ENCODE data around the gene OLIG3. TPM values are rescaled to one million over a fixed set of nuclear protein-coding genes. Genes with fewer than 3 reads are reported as not detected.

OLIG3 gene
- total RNA-seq, 1 experiment from 2014 or later: not detected

GRCh38 chr6:137514418-137514817 lies 20.2 kb upstream of the OLIG3 start:
- Histone ChIP-seq H3K4me3 (no peak overlapping the region), H3K9me2 (ENCODE audit: insufficient read depth) (no peaks in the 10 kb centered on the region), H3F3A (ENCODE audit: insufficient read depth, low read depth) (no peaks in the 10 kb centered on the region), H4K20me1 (ENCODE audit: insufficient read depth) (no peaks in the 10 kb centered on the region), H3K4me1 (replicated peaks; ENCODE audit: insufficient read depth) (no peaks in the 10 kb centered on the region), H3K79me2 (ENCODE audit: low read depth) (no peaks in the 10 kb centered on the region), H3K9me3 (ENCODE audit: insufficient read depth, low read depth) (no peaks in the 10 kb centered on the region), H3K27ac (no peak overlapping the region), H3K4me2 (no peak overlapping the region), H3K36me3 (ENCODE audit: low read depth) (no peaks in the 10 kb centered on the region), H2AFZ (no peak overlapping the region), H3K27me3 (ENCODE audit: insufficient read depth, low read depth) (peaks cover 56% of the 10 kb centered on the region)
- ChIA-PET POLR2A (ENCODE audit: unreplicated experiment) (no interaction called here), CTCF (no interaction called here)
- intact Hi-C loops (cut with micrococcal nuclease; ENCODE audit: unreplicated experiment): no loop called here
- no peak for DNase-seq
- TF ChIP-seq EZH2 (IDR thresholded peaks at IDR 0.05; ENCODE audit: low read depth) (no peak), CTCF (conservative IDR thresholded peaks at IDR 0.05) (no peak)
- no TSS peak for BruUV-seq (replicated peaks)

GRCh38 chr6:137512757-137513605 lies 18.8 kb upstream of the OLIG3 start:
- no peak overlapping the region for H3K27ac ChIP-seq
- H3K4me3 ChIP-seq: no peak overlapping the region
- DNase-seq: no peak
- ChIA-PET POLR2A (ENCODE audit: unreplicated experiment) (no interaction called here), CTCF (interaction anchor here (0.5 kb wide), 1 partner anchor 185 kb away, joined by 5 read pairs; no protein-coding TSS in a partner anchor)
- peaks cover 55% of the 10 kb centered on the region for H3K27me3 ChIP-seq (ENCODE audit: insufficient read depth, low read depth)
- no peaks in the 10 kb centered on the region for H3K9me2 ChIP-seq (ENCODE audit: insufficient read depth)
- no peak for TF ChIP-seq CTCF (conservative IDR thresholded peaks at IDR 0.05)
- no peaks in the 10 kb centered on the region for H3K79me2 ChIP-seq (ENCODE audit: low read depth)
- H3K4me1 ChIP-seq (replicated peaks; ENCODE audit: insufficient read depth): no peaks in the 10 kb centered on the region
- no peaks in the 10 kb centered on the region for H3K9me3 ChIP-seq (ENCODE audit: insufficient read depth, low read depth)
- intact Hi-C loops (cut with micrococcal nuclease; ENCODE audit: unreplicated experiment): no loop called here
- no peak overlapping the region for H3K4me2 ChIP-seq
- H2AFZ ChIP-seq: no peak overlapping the region
- no TSS peak for BruUV-seq (replicated peaks)
- no peaks in the 10 kb centered on the region for H4K20me1 ChIP-seq (ENCODE audit: insufficient read depth)
- no peaks in the 10 kb centered on the region for H3K36me3 ChIP-seq (ENCODE audit: low read depth)
- H3F3A ChIP-seq (ENCODE audit: insufficient read depth, low read depth): no peaks in the 10 kb centered on the region

GRCh38 chr6:137510923-137511322 lies 16.7 kb upstream of the OLIG3 start:
- Histone ChIP-seq H3K27ac (no peak overlapping the region), H3K4me3 (no peak overlapping the region), H3K9me2 (ENCODE audit: insufficient read depth) (no peaks in the 10 kb centered on the region), H3K4me2 (no peak overlapping the region), H4K20me1 (ENCODE audit: insufficient read depth) (no peaks in the 10 kb centered on the region), H3K36me3 (ENCODE audit: low read depth) (no peaks in the 10 kb centered on the region), H3F3A (ENCODE audit: insufficient read depth, low read depth) (no peaks in the 10 kb centered on the region), H3K79me2 (ENCODE audit: low read depth) (no peaks in the 10 kb centered on the region), H3K4me1 (replicated peaks; ENCODE audit: insufficient read depth) (no peaks in the 10 kb centered on the region), H3K9me3 (ENCODE audit: insufficient read depth, low read depth) (no peaks in the 10 kb centered on the region), H2AFZ (no peak overlapping the region), H3K27me3 (ENCODE audit: insufficient read depth, low read depth) (peaks cover 34% of the 10 kb centered on the region)
- ChIA-PET POLR2A (ENCODE audit: unreplicated experiment) (no interaction called here), CTCF (no interaction called here)
- intact Hi-C loops (cut with micrococcal nuclease; ENCODE audit: unreplicated experiment): no loop called here
- no TSS peak for BruUV-seq (replicated peaks)
- TF ChIP-seq CTCF (conservative IDR thresholded peaks at IDR 0.05) (no peak), EZH2 (IDR thresholded peaks at IDR 0.05; ENCODE audit: low read depth) (no peak)
- no peak for DNase-seq

Data from PC-9 (cell line).